ENCODE measurements around the gene ZNF483. TPM values are rescaled to one million over a fixed set of nuclear protein-coding genes. Genes with fewer than 3 reads are reported as not detected.
A peak's percentile ranks its signal among the peaks of the same experiment; 100 is the strongest.

Gene ZNF483
- polyA plus RNA-seq, 1 donor (not counting 4 experiments of a cell fraction or from before 2014, with no cell fraction given) = 0.90 TPM

DNA sequence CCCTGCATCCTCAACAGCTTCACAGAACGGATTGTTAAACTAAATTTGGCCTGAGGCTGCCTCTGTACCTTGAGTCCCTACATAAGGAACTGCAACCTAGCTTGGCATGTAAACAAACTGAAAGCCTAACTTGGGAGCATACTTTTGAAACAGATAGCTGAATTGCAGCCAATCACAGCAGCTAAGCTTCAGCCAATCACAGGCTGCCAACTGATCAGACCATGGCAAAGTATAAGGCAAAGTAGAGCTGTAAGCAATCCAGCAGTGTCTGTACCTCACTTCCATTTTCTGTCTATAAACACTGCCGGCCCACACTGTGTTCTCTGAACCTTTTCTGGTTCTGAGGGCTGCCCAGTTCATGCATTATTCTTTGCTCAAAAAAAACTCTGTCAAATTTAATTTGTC lies 8.9 kb upstream of the ZNF483 start:
- Histone ChIP-seq H3K4me1 (ENCODE audit: control insufficient read depth, extremely low read depth, insufficient read depth, low read length) (peaks cover 13% of the 10 kb centered on the region), H3K4me2 (ENCODE audit: control insufficient read depth, extremely low read depth, insufficient read depth, low read depth, low read length) (peak overlapping the region; percentile 18), H3K9me1 (ENCODE audit: control insufficient read depth, extremely low read depth, insufficient read depth, low read length) (no peaks in the 10 kb centered on the region), H3K36me3 (ENCODE audit: control insufficient read depth in 2 of 2, extremely low read depth in 1 of 2, insufficient read depth in 2 of 2, low read length in 2 of 2) (no peaks in the 10 kb centered on the region), H2AFZ (ENCODE audit: control insufficient read depth, low read length) (peak overlapping the region; percentile 54), H3K27ac (ENCODE audit: control insufficient read depth, insufficient read depth, low read length) (no peak overlapping the region), H4K20me1 (ENCODE audit: control insufficient read depth, extremely low read depth, insufficient read depth, low read length) (no peaks in the 10 kb centered on the region), H3K4me3 (ENCODE audit: control insufficient read depth in 2 of 3, extremely low read depth in 1 of 3, insufficient read depth in 2 of 3, low read depth in 1 of 3, low read length in 3 of 3) (no peak overlapping the region), H3K9me3 (ENCODE audit: control insufficient read depth, low read depth, low read length) (no peaks in the 10 kb centered on the region), H3K9ac (ENCODE audit: control insufficient read depth, extremely low read depth, insufficient read depth, low read length) (no peak overlapping the region), H3K79me2 (ENCODE audit: control insufficient read depth, insufficient read depth, low read length) (no peaks in the 10 kb centered on the region), H3K27me3 (ENCODE audit: control insufficient read depth, extremely low read depth, insufficient read depth, low read length) (no peaks in the 10 kb centered on the region)
- DNase-seq (ENCODE audit: low read depth, low spot score) (no peak), FAIRE-seq (peak; percentile 87)
- dilution Hi-C loops (cut with MboI; ENCODE audit: extremely low pct_ligation_motif_present, low sequenced_read_pairs) = no loop called here
- no peak for TF ChIP-seq EZH2 (IDR thresholded peaks at IDR 0.05; ENCODE audit: low read length)
- TF ChIP-seq, protein P1, sequence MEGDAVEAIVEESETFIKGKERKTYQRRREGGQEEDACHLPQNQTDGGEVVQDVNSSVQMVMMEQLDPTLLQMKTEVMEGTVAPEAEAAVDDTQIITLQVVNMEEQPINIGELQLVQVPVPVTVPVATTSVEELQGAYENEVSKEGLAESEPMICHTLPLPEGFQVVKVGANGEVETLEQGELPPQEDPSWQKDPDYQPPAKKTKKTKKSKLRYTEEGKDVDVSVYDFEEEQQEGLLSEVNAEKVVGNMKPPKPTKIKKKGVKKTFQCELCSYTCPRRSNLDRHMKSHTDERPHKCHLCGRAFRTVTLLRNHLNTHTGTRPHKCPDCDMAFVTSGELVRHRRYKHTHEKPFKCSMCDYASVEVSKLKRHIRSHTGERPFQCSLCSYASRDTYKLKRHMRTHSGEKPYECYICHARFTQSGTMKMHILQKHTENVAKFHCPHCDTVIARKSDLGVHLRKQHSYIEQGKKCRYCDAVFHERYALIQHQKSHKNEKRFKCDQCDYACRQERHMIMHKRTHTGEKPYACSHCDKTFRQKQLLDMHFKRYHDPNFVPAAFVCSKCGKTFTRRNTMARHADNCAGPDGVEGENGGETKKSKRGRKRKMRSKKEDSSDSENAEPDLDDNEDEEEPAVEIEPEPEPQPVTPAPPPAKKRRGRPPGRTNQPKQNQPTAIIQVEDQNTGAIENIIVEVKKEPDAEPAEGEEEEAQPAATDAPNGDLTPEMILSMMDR (optimal IDR thresholded peaks at IDR 0.05 in 1 of 3, IDR thresholded peaks at IDR 0.05 in 1 of 3, conservative IDR thresholded peaks at IDR 0.05 in 1 of 3; ENCODE audit: extremely low read depth in 1 of 3, insufficient read depth in 2 of 3, low read length in 3 of 3) = no peak

DNA sequence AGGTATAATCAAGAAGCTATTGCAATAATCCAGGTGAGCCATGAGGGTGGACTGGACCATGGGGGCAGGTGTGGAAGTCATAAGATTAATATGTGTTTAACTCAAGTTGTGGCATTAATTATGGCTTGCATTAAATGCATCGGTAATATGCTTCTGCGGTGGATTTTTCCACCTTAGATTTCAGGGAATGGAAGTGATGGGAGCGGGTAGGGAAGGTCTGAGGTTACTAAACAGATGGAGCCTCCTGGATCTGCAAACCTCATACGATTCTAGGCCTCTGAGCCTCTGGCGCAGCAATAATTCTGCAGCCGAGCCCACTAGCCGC lies 286 bp upstream of the ZNF483 start:
- DNase-seq (ENCODE audit: low read depth, low spot score) = no peak
- Histone ChIP-seq H3K36me3 (ENCODE audit: control insufficient read depth in 2 of 2, extremely low read depth in 1 of 2, insufficient read depth in 2 of 2, low read length in 2 of 2) (no peaks in the 10 kb centered on the region), H3K4me1 (ENCODE audit: control insufficient read depth, extremely low read depth, insufficient read depth, low read length) (peaks cover 7% of the 10 kb centered on the region), H3K9ac (ENCODE audit: control insufficient read depth, extremely low read depth, insufficient read depth, low read length) (no peak overlapping the region), H3K4me2 (ENCODE audit: control insufficient read depth, extremely low read depth, insufficient read depth, low read depth, low read length) (peak overlapping the region; percentile 90), H3K4me3 (ENCODE audit: control insufficient read depth in 2 of 3, extremely low read depth in 1 of 3, insufficient read depth in 2 of 3, low read depth in 1 of 3, low read length in 3 of 3) (peak overlapping the region; percentile 68 to 81 (median 80)), H3K79me2 (ENCODE audit: control insufficient read depth, insufficient read depth, low read length) (no peaks in the 10 kb centered on the region), H3K9me1 (ENCODE audit: control insufficient read depth, extremely low read depth, insufficient read depth, low read length) (no peaks in the 10 kb centered on the region), H2AFZ (ENCODE audit: control insufficient read depth, low read length) (peak overlapping the region; percentile 97), H3K9me3 (ENCODE audit: control insufficient read depth, low read depth, low read length) (no peaks in the 10 kb centered on the region), H4K20me1 (ENCODE audit: control insufficient read depth, extremely low read depth, insufficient read depth, low read length) (no peaks in the 10 kb centered on the region), H3K27ac (ENCODE audit: control insufficient read depth, insufficient read depth, low read length) (no peak overlapping the region), H3K27me3 (ENCODE audit: control insufficient read depth, extremely low read depth, insufficient read depth, low read length) (no peaks in the 10 kb centered on the region)
- TF ChIP-seq, protein P1 (optimal IDR thresholded peaks at IDR 0.05 in 1 of 3, IDR thresholded peaks at IDR 0.05 in 1 of 3, conservative IDR thresholded peaks at IDR 0.05 in 1 of 3; ENCODE audit: extremely low read depth in 1 of 3, insufficient read depth in 2 of 3, low read length in 3 of 3) = no peak
- TF ChIP-seq EZH2 (IDR thresholded peaks at IDR 0.05; ENCODE audit: low read length) = no peak
- dilution Hi-C loops (cut with MboI; ENCODE audit: extremely low pct_ligation_motif_present, low sequenced_read_pairs) = no loop called here
- FAIRE-seq = no peak

Data from keratinocyte (primary cell).